WTC11 (cell line): ENCODE data around the gene STAM. TPM values are rescaled to one million over a fixed set of nuclear protein-coding genes. Genes with fewer than 3 reads are reported as not detected.

Experiments
- ATAC-seq: fragments of 200-7000 bp; cut with Tn5 transposase; 2 replicates; pipeline ENCODE4 v1.10.0; 2021; ENCODE audit warnings: mild to moderate bottlenecking, moderate library complexity
- CTCF ChIA-PET: fragments of 300-600 bp; sonication (Branson Sonifier 250); formaldehyde crosslinking; loops from one replicate; lab custom pipeline; 2021; ENCODE audit warnings: antibody characterized with exemption; lab: Charles Lee
- POLR2A ChIA-PET: fragments of 350-600 bp; sonication (Branson Sonifier 250); formaldehyde crosslinking; loops from one replicate; lab custom pipeline; 2021; ENCODE audit warnings: antibody characterized with exemption; lab: Charles Lee
- DNase-seq: peaks from one replicate; pipeline ENCODE4 v3.0.0; 2021; ENCODE audit warnings: low spot score
- H3K27ac Mint-ChIP-seq: 2 replicates; pipeline ENCODE4 v1.8.0; 2021; ENCODE audit warnings: mixed read lengths
- H3K27me3 Mint-ChIP-seq: 2 replicates; pipeline ENCODE4 v1.8.0; 2021; ENCODE audit warnings: low read depth, mild to moderate bottlenecking, moderate library complexity, mixed read lengths
- H3K36me3 Mint-ChIP-seq: 2 replicates; pipeline ENCODE4 v1.8.0; 2021; ENCODE audit warnings: mixed read lengths
- H3K4me1 Mint-ChIP-seq: 2 replicates; pipeline ENCODE4 v1.8.0; 2022; ENCODE audit warnings: mixed read lengths
- H3K4me3 Mint-ChIP-seq: 2 replicates; pipeline ENCODE4 v1.8.0; 2021; ENCODE audit warnings: mild to moderate bottlenecking, moderate library complexity, mixed read lengths
- H3K9me3 Mint-ChIP-seq: 2 replicates; pipeline ENCODE4 v1.8.0; 2021; ENCODE audit warnings: mixed read lengths
- AFF4 ChIP-seq: sonication (generic); formaldehyde crosslinking; IDR thresholded peaks from 2 replicates; pipeline ENCODE4 v1.8.1; 2023; ENCODE audit warnings: mild to moderate bottlenecking, missing genetic modification reagents, borderline replicate concordance
- ARID4B ChIP-seq: sonication (generic); formaldehyde crosslinking; IDR thresholded peaks from 2 replicates; pipeline ENCODE4 v1.8.0; 2023; ENCODE audit warnings: missing genetic modification reagents, mild to moderate bottlenecking, borderline replicate concordance
- ATF3 ChIP-seq: sonication (generic); formaldehyde crosslinking; conservative IDR thresholded peaks from 2 replicates; pipeline ENCODE4 v1.8.1; 2022; ENCODE audit warnings: mild to moderate bottlenecking, missing genetic modification reagents
- E2F1 ChIP-seq: sonication (generic); formaldehyde crosslinking; IDR thresholded peaks from 2 replicates; pipeline ENCODE4 v1.8.0; 2022; ENCODE audit warnings: mild to moderate bottlenecking, missing genetic modification reagents
- E2F4 ChIP-seq: sonication (generic); formaldehyde crosslinking; IDR thresholded peaks from 2 replicates; pipeline ENCODE4 v1.8.1; 2022; ENCODE audit warnings: low read depth, mild to moderate bottlenecking, moderate library complexity, missing genetic modification reagents, borderline replicate concordance
- ELF4 ChIP-seq: sonication (generic); formaldehyde crosslinking; IDR thresholded peaks from 2 replicates; pipeline ENCODE4 v1.8.1; 2022; ENCODE audit warnings: low read depth, mild to moderate bottlenecking, moderate library complexity, missing genetic modification reagents
- GTF2I ChIP-seq: fragments of 250-450 bp; sonication (Bioruptor Pico); conservative IDR thresholded peaks from 2 replicates; pipeline ENCODE4 v1.4.0; 2021; ENCODE audit warnings: mild to moderate bottlenecking
- HMGA2 ChIP-seq: fragments of 250-450 bp; sonication (Bioruptor Pico); IDR thresholded peaks from 2 replicates; pipeline ENCODE4 v1.4.0; 2021; ENCODE audit warnings: mild to moderate bottlenecking, moderate library complexity
- JUN ChIP-seq: sonication (generic); formaldehyde crosslinking; IDR thresholded peaks from 2 replicates; pipeline ENCODE4 v1.8.0; 2023; ENCODE audit warnings: mild to moderate bottlenecking, missing genetic modification reagents
- NR1H2 ChIP-seq: sonication (generic); formaldehyde crosslinking; IDR thresholded peaks from 2 replicates; pipeline ENCODE4 v1.9.0; 2021; ENCODE audit warnings: mild to moderate bottlenecking, moderate library complexity, missing genetic modification reagents
- OVOL2 ChIP-seq: fragments of 250-450 bp; sonication (Bioruptor Pico); IDR thresholded peaks from 2 replicates; pipeline ENCODE4 v1.9.0; 2021; ENCODE audit warnings: mild to moderate bottlenecking, borderline replicate concordance
- TEAD4 ChIP-seq: sonication (generic); formaldehyde crosslinking; IDR thresholded peaks from 2 replicates; pipeline ENCODE4 v1.8.0; 2022; ENCODE audit warnings: mild to moderate bottlenecking, missing genetic modification reagents
- ZNF232 ChIP-seq: sonication (generic); formaldehyde crosslinking; IDR thresholded peaks from 2 replicates; pipeline ENCODE4 v1.8.0; 2022; ENCODE audit warnings: mild to moderate bottlenecking, missing genetic modification reagents
- ZNF317 ChIP-seq: sonication (generic); formaldehyde crosslinking; IDR thresholded peaks from 2 replicates; pipeline ENCODE4 v1.8.1; 2023; ENCODE audit warnings: low read depth, mild to moderate bottlenecking, moderate library complexity, missing genetic modification reagents, borderline replicate concordance
- ZNF396 ChIP-seq: fragments of 250-450 bp; sonication (Bioruptor Pico); IDR thresholded peaks from 2 replicates; pipeline ENCODE4 v1.8.0; 2021; ENCODE audit warnings: mild to moderate bottlenecking, moderate library complexity, borderline replicate concordance
- total RNA-seq: library from RNA; stranded (reverse); gene quantifications from 3 replicates; pipeline ENCODE4 v1.2.3, GENCODE V29; 2021
- TF ChIP-seq, protein P1 (sequence below): fragments of 200-600 bp; IDR thresholded peaks from 2 replicates; pipeline ENCODE4 v1.8.0; 2022; ENCODE audit warnings: antibody characterized with exemption
- TF ChIP-seq, protein P2 (sequence below): sonication (generic); formaldehyde crosslinking; IDR thresholded peaks from 2 replicates; pipeline ENCODE4 v1.8.1; 2022; ENCODE audit warnings: missing genetic modification reagents, borderline replicate concordance
- TF ChIP-seq, protein P3 (sequence below): sonication (generic); formaldehyde crosslinking; IDR thresholded peaks from 2 replicates; pipeline ENCODE4 v1.8.0; 2022; ENCODE audit warnings: missing genetic modification reagents

The STAM gene
- total RNA-seq, 1 experiment from 2014 or later: 24.2 TPM

DNA sequence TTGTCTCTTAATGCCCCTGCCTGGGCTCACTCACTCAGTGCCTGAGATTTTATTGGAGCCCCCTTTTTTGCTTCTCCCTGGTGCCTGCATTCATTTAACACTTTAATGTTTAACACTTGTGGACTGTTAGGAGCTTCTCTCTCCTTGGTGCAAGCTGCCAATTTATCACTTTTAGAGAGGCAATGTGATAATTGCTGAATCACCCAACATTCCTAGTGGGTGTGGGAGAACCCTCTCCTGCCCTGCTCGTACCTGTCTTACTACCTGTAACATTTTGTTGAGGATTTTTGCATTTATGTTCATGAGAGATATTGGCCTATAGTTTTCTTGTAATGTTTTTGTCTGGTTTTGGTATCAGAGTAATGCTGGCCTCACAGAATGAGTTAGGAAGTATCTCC lies 13.2 kb downstream of the STAM start (continued):
- TF ChIP-seq ARID4B (CRISPR knock-in tag) (no peak), E2F1 (no peak), HMGA2 (CRISPR knock-in tag) (no peak), AFF4 (CRISPR knock-in tag) (no peak), ZNF396 (no peak)

GRCh38 chr10:17659365-17659764 lies 15.4 kb downstream of the STAM start:
- ChIA-PET CTCF (no interaction called here), POLR2A (no interaction called here)
- H3K36me3 Mint-ChIP-seq: peaks cover 29% of the 10 kb centered on the region
- H3K27ac Mint-ChIP-seq: no peak overlapping the region
- DNase-seq: no peak
- peaks cover 32% of the 10 kb centered on the region for H3K9me3 Mint-ChIP-seq
- no peaks in the 10 kb centered on the region for H3K27me3 Mint-ChIP-seq
- no peak overlapping the region for H3K4me3 Mint-ChIP-seq
- ATAC-seq: no peak
- peaks cover 26% of the 10 kb centered on the region for H3K4me1 Mint-ChIP-seq
- no peak for TF ChIP-seq TEAD4 (CRISPR knock-in tag)
- TF ChIP-seq NR1H2 (CRISPR knock-in tag): no peak
- TF ChIP-seq, protein P1, sequence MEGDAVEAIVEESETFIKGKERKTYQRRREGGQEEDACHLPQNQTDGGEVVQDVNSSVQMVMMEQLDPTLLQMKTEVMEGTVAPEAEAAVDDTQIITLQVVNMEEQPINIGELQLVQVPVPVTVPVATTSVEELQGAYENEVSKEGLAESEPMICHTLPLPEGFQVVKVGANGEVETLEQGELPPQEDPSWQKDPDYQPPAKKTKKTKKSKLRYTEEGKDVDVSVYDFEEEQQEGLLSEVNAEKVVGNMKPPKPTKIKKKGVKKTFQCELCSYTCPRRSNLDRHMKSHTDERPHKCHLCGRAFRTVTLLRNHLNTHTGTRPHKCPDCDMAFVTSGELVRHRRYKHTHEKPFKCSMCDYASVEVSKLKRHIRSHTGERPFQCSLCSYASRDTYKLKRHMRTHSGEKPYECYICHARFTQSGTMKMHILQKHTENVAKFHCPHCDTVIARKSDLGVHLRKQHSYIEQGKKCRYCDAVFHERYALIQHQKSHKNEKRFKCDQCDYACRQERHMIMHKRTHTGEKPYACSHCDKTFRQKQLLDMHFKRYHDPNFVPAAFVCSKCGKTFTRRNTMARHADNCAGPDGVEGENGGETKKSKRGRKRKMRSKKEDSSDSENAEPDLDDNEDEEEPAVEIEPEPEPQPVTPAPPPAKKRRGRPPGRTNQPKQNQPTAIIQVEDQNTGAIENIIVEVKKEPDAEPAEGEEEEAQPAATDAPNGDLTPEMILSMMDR: no peak
- no peak for TF ChIP-seq ZNF232
- no peak for TF ChIP-seq GTF2I (CRISPR knock-in tag)
- no peak for TF ChIP-seq JUN (CRISPR knock-in tag)
- TF ChIP-seq ELF4 (CRISPR knock-in tag): no peak
- TF ChIP-seq, protein P2, sequence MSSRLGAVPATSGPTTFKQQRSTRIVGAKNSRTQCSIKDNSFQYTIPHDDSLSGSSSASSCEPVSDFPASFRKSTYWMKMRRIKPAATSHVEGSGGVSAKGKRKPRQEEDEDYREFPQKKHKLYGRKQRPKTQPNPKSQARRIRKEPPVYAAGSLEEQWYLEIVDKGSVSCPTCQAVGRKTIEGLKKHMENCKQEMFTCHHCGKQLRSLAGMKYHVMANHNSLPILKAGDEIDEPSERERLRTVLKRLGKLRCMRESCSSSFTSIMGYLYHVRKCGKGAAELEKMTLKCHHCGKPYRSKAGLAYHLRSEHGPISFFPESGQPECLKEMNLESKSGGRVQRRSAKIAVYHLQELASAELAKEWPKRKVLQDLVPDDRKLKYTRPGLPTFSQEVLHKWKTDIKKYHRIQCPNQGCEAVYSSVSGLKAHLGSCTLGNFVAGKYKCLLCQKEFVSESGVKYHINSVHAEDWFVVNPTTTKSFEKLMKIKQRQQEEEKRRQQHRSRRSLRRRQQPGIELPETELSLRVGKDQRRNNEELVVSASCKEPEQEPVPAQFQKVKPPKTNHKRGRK (CRISPR knock-in tag): no peak
- TF ChIP-seq, protein P3, sequence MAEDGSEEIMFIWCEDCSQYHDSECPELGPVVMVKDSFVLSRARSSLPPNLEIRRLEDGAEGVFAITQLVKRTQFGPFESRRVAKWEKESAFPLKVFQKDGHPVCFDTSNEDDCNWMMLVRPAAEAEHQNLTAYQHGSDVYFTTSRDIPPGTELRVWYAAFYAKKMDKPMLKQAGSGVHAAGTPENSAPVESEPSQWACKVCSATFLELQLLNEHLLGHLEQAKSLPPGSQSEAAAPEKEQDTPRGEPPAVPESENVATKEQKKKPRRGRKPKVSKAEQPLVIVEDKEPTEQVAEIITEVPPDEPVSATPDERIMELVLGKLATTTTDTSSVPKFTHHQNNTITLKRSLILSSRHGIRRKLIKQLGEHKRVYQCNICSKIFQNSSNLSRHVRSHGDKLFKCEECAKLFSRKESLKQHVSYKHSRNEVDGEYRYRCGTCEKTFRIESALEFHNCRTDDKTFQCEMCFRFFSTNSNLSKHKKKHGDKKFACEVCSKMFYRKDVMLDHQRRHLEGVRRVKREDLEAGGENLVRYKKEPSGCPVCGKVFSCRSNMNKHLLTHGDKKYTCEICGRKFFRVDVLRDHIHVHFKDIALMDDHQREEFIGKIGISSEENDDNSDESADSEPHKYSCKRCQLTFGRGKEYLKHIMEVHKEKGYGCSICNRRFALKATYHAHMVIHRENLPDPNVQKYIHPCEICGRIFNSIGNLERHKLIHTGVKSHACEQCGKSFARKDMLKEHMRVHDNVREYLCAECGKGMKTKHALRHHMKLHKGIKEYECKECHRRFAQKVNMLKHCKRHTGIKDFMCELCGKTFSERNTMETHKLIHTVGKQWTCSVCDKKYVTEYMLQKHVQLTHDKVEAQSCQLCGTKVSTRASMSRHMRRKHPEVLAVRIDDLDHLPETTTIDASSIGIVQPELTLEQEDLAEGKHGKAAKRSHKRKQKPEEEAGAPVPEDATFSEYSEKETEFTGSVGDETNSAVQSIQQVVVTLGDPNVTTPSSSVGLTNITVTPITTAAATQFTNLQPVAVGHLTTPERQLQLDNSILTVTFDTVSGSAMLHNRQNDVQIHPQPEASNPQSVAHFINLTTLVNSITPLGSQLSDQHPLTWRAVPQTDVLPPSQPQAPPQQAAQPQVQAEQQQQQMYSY (CRISPR knock-in tag): no peak
- no peak for TF ChIP-seq ATF3 (CRISPR knock-in tag)
- no peak for TF ChIP-seq E2F4 (CRISPR knock-in tag)
- no peak for TF ChIP-seq OVOL2 (CRISPR knock-in tag)
- TF ChIP-seq ZNF317: no peak
